Upper lobe of right lung (tissue), 1 donor: ENCODE data around the gene JAKMIP3. TPM values are rescaled to one million over a fixed set of nuclear protein-coding genes. Genes with fewer than 3 reads are reported as not detected.
"Not testable (repeated sequence)": the region's sequence is repeated elsewhere in the genome, so short reads cannot be mapped to it uniquely, and the experiment has no call there.

Source experiments
- ATAC-seq: fragments of 200-7000 bp; cut with Tn5 transposase; one replicate; pipeline ENCODE4 v1.9.1; 2020; ENCODE audit warnings: mild to moderate bottlenecking, moderate library complexity
- DNase-seq: peaks from one replicate; pipeline ENCODE4 v3.0.0-alpha.2; 2020
- H3K27ac ChIP-seq: fragments of 200-600 bp; one replicate; pipeline ENCODE4 v1.8.0; 2022
- H3K27me3 ChIP-seq: fragments of 200-600 bp; one replicate; pipeline ENCODE4 v1.8.0; 2022; ENCODE audit warnings: mild to moderate bottlenecking
- H3K36me3 ChIP-seq: fragments of 200-600 bp; one replicate; pipeline ENCODE4 v1.8.0; 2022
- H3K4me1 ChIP-seq: fragments of 200-600 bp; one replicate; pipeline ENCODE4 v1.8.0; 2022
- H3K4me3 ChIP-seq: fragments of 200-600 bp; one replicate; pipeline ENCODE4 v1.8.0; 2022; ENCODE audit warnings: mild to moderate bottlenecking
- H3K9me3 ChIP-seq: fragments of 200-600 bp; one replicate; pipeline ENCODE4 v1.8.0; 2022
- CTCF ChIP-seq: fragments of 200-600 bp; IDR thresholded peaks from one replicate; pipeline ENCODE4 v1.8.0; 2022; ENCODE audit warnings: antibody characterized with exemption
- intact Hi-C: fragments of 100-400 bp; cut with DNase I; formaldehyde crosslinking; loops from one replicate; pipeline ENCODE4 v1.11.0; 2022
- total RNA-seq: library from RNA; stranded (reverse); fragmentation: NEBNext Ultra II Directional; extraction: Animal tissue kit (Norgen Biotek cat#: 25700); gene quantifications from one replicate; pipeline ENCODE4 v1.2.1, GENCODE V29; 2021
- donor health status: DM: no; HTN: yes; CAD: no; lungs with severe emphysema.

The JAKMIP3 gene
- total RNA-seq, 1 donor from 2014 or later, result 0.32 TPM

DNA sequence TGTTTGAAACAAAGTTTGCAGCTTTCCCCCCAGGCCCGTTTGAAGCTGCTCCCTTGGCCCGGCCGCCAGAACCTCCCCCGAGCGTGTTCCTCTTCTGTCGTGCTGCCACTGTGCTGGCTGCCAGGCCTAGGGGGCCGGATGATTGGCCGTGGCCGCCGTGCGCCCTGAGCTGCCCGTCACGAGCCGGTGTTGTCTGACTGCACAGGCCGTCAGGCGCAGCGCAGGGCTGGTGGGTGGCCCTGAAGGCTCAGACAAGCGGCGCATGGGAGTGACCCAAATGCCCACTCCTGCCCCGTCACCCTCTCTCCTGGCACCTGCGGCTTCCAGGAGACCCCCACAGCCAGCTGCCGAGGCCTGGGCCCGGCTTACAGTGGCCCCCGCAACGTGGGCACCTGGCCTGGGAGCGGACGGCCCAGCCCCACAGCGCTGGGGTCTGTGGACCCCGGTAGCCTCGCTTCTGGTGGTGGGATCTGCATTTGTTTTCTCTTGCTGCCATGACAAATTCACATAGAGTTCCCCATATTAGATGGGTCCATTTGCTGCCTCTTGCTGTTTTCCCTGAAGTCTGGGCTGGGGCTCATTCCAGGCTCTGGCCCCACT lies 13.1 kb downstream of the JAKMIP3 start:
- peak; percentile 15 for DNase-seq
- Histone ChIP-seq H3K36me3 (no peaks in the 10 kb centered on the region), H3K9me3 (no peaks in the 10 kb centered on the region), H3K4me3 (no peak overlapping the region), H3K27me3 (no peaks in the 10 kb centered on the region), H3K27ac (no peak overlapping the region), H3K4me1 (no peaks in the 10 kb centered on the region)
- TF ChIP-seq CTCF, result no peak
- intact Hi-C loops, result no loop called here
- ATAC-seq, result peak; percentile 27

GRCh38 chr10:132084384-132084783 lies 18.6 kb downstream of the JAKMIP3 start:
- intact Hi-C loops, DNase-seq, H3K4me3 ChIP-seq, H3K4me1 ChIP-seq, H3K27ac ChIP-seq, ATAC-seq, H3K9me3 ChIP-seq, H3K36me3 ChIP-seq, H3K27me3 ChIP-seq: not testable (repeated sequence)

- peak; percentile 33 for DNase-seq
- H3K9me3 ChIP-seq, H3K4me3 ChIP-seq, H3K36me3 ChIP-seq, H3K4me1 ChIP-seq, H3K27ac ChIP-seq, H3K27me3 ChIP-seq, intact Hi-C loops, ATAC-seq: not testable (repeated sequence)
These were observed 27.5 kb downstream of the JAKMIP3 start for GRCh38 chr10:132093236-132093635.

GRCh38 chr10:132094581-132095234 lies 29.0 kb downstream of the JAKMIP3 start:
- H3K4me1 ChIP-seq, result no peaks in the 10 kb centered on the region
- no peaks in the 10 kb centered on the region for H3K36me3 ChIP-seq
- no peak for ATAC-seq
- peak; percentile 25 for DNase-seq
- no peaks in the 10 kb centered on the region for H3K27me3 ChIP-seq
- H3K4me3 ChIP-seq, result no peak overlapping the region
- no peak for TF ChIP-seq CTCF
- H3K9me3 ChIP-seq, result no peaks in the 10 kb centered on the region
- no peak overlapping the region for H3K27ac ChIP-seq
- intact Hi-C loops, result no loop called here

DNA sequence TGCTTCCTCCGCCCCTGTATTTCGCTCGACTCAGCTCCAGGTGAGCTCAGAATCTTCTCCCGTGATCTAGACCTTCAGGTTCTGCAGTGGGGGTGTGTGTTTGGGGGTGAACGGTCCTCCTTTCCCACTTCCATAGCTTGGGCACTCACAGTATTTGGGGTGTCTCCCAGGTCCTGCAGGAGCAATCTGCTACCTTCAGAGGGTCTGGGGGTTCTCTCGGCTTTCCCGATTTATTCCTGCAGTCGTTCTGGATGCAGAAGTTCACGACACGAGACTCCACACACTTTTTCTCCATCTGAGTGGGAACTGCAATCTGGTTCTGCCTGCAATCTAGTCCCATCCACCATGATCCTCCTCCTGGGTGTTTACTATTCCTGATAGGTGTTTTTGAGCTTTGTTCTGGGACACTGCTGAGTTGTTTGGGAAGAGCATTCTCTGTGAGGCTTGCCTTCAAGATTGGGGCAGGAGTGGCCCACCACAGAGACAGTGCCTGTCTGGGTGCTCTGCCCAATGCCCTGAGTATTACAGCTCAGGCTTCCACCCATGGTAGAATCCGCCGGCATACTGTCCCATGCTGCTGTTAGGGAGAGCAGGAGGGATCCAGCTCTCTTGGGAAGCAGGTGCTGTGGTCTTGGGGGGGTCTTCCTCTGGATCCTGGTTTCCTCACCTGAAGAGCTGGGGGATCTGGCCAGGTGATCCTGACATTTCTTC lies 29.8 kb downstream of the JAKMIP3 start:
- H3K36me3 ChIP-seq, result no peaks in the 10 kb centered on the region
- no peak for ATAC-seq
- no peaks in the 10 kb centered on the region for H3K9me3 ChIP-seq
- H3K4me1 ChIP-seq, result no peaks in the 10 kb centered on the region
- TF ChIP-seq CTCF, result no peak
- DNase-seq, result no peak
- no peaks in the 10 kb centered on the region for H3K27me3 ChIP-seq
- intact Hi-C loops, result no loop called here
- no peak overlapping the region for H3K27ac ChIP-seq
- H3K4me3 ChIP-seq, result no peak overlapping the region

DNA sequence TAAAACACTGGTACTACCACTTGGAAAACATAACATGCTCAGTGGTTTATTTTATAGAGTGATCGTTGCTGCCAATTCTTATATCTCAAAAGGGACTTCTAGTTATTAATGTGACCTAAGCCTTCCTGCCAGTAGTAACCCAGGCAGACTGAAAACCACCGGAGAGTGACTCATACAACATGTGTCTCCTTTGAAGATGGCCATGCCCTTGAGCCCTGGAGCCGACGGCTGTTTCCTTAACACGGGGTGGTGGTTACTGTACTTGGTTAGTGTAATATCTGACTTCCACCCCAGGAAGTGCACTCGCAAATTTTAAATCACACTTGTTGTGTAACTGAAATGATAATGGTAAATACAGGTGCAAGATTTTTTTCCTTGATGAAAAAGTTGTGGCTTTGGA lies 30.5 kb downstream of the JAKMIP3 start:
- ATAC-seq (no peak), DNase-seq (no peak)
- TF ChIP-seq CTCF, result no peak

More for the DNA sequence above, 30.5 kb downstream of the JAKMIP3 start:
- no peaks in the 10 kb centered on the region for H3K36me3 ChIP-seq
- no peak overlapping the region for H3K27ac ChIP-seq
- no peaks in the 10 kb centered on the region for H3K27me3 ChIP-seq
- intact Hi-C loops, result no loop called here
- H3K9me3 ChIP-seq, result no peaks in the 10 kb centered on the region
- H3K4me1 ChIP-seq, result no peaks in the 10 kb centered on the region
- H3K4me3 ChIP-seq, result no peak overlapping the region
